GM19239 (cell line): ENCODE measurements around the gene EYA4.

Experiments
- DNase-seq: peaks from one replicate; pipeline ENCODE4 v3.0.0; 2011; ENCODE audit warnings: low spot score; ENCODE audit not compliant: insufficient read length
- FAIRE-seq: peaks from 2 replicates; lab custom pipeline; 2011; peaks lifted over from hg19 to GRCh38; lab: Jason Lieb, UNC

The EYA4 gene

DNA sequence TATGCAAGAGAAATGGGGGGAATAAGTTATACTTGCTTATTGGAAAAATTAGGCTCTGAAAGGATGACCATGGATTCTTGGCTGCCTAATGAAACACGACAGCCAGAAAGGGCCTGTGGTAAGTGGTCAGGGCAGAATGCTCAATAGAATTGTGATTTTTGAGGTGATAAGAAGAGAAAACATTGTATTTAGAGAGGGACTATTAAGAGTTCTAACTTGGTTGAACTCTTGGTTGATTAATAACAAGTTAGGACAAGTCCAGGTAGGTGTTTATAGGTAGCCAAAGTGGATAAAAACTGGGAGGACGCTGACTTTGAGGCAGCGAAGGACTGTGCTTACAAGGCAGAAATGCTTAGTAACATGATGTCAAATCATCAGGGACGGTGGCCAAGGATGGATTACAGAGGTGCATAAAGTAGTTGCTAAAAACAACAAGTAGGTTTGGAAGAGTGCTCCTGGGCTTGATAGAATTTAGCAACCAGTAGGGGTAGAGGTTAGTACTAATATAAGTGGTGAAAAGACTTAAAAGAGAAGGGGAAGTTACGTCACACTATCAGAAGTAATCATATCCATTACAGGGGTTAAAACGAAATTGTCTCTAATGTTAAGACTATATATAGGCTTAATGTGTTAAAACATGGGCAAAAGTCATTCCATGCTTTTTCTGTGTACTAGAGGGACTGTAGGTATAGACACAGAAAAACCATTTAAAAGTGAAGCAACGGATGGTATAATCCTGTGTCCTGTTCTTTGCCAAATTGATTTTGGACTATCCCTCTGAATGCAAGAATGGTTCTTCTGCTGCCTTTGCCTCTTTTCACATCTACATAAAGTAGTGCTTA, 98.6 kb downstream of the EYA4 start:
- FAIRE-seq (no peak), DNase-seq (no peak)

- no peak for FAIRE-seq
- no peak for DNase-seq
Measured at GRCh38 chr6:133340557-133340956, 99.4 kb downstream of the EYA4 start.

GRCh38 chr6:133341607-133342158, 100.5 kb downstream of the EYA4 start:
- DNase-seq = no peak
- FAIRE-seq = no peak

GRCh38 chr6:133343220-133343619, 102.1 kb downstream of the EYA4 start:
- FAIRE-seq (no peak), DNase-seq (no peak)

DNA sequence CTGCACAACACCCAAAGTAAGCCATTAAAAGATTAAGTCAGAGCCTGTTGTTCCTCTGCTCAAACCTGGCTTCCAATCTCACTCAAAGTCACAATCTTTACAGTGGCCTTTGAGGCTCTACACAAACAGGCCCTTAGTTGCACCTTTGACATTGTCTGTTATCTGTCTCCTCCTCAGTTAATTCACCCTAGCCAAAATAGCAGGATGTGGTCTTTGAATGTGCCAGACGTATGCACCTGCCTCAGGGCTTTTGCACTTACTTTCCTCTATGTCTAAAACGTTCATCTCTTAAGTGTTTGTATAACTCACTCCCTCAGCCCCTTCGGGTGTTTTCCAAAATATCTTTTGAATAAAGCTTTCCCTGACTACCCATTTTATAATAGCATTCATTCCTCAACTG, 107.7 kb downstream of the EYA4 start:
- FAIRE-seq (no peak), DNase-seq (no peak)

DNA sequence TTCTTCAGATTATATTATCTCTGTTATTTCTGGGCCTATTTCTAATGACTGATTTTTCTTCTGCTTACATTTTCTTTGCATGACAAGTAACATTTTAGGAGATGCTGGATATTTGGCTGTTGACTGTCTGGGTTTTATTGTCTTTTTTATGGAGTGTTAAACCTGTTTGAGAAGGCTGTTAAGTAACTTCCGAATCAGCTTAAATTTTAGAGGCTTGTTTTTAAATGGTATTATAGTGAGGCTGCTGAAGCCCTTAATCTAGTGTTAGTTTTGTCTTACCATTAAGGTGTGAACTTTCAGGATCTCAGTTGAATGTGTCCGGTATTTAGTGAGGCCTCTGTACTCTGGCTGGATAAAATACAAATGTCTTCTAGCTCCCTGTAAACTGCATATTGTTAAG, 109.8 kb downstream of the EYA4 start:
- FAIRE-seq (no peak), DNase-seq (no peak)

- FAIRE-seq = no peak
Measured at GRCh38 chr6:133352046-133352445, 110.9 kb downstream of the EYA4 start.

GRCh38 chr6:133353061-133353460, 111.9 kb downstream of the EYA4 start:
- DNase-seq = no peak
- no peak for FAIRE-seq

More at GRCh38 chr6:133352046-133352445, 110.9 kb downstream of the EYA4 start:
- no peak for DNase-seq

DNA sequence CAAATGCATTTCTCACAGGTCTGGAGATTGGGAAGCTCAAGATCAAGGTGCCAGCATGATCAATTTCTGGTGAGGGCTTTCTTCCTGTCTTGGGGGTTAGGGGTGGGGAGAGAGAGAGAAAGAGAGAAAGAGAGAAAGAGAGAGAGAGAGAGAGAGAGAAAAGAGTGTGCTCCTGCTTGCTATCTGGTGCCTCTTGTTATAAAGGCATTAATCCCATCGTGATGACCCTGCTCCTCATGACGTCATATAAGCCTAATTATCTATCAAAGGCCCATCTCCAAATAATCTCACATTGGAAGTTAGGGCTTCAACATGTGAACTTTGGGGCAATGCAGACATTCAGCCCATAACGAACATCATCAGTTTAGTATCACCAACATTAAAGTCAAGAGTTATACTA, 114.8 kb downstream of the EYA4 start:
- FAIRE-seq (no peak), DNase-seq (no peak)

DNA sequence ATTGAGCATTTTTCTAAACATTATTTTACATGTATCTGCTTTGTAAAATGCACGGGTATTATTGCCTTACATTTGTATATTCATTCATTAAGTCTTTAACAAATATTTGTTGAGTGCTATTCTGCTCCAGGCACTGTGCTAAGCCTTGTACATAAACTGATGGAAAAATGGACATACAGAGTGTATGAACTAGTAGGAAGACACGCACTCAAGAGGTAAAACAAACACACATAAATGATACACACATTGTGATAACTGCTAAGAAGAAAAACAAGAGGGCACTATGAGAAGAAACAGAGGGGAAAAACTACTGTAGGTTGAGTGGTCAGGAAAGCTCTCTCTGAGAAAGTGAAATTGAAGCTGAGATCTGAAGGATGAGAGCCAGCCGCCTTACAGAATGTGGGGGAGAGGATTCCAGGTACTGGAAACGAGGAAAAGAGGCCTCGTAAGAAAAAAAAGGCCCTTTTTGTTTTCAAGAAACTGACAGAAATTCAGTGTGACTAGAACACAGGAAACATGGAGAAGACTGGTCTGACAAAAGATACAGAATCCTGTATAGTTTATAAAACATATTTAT, 117.5 kb downstream of the EYA4 start:
- DNase-seq = no peak

DNA sequence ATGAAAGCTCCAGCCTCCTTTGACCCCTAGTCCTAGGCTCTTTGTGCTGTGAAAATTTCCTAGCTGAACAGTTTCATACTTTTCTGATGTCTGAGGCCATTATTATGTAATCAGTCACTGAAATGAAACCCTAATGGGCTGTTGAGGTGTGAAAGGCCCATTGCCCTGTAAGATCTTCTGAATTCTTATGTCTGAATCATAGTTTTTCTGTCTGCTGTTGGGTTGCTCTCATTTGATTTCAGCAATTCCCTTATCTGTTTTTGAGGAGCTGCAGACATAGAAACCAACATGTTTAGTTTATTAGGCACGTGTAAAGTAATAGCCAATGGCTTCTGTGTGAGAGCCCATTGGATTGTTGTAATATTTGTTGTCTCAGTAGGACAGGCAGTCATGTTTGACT, 118.1 kb downstream of the EYA4 start:
- FAIRE-seq (no peak), DNase-seq (no peak)

More for the DNA sequence above, 117.5 kb downstream of the EYA4 start:
- FAIRE-seq = no peak

DNA sequence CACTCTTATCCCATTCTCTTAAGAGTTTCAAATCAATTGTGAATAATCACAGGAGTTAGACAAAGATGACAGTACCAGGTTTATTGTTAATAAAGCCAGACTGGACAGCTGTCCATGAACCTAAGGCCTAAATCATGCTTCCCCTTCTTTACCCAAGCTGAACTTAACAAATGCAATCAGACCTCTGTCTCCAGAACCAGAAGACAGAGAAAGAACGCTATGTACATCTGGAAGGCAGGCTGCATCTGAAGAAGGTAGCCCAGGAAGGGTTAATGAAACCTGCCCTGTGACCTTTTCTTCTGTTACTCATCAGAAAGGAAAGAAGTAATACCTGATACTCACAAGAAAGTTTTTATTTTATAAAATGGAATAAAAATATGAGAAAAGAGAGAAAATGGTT, 118.6 kb downstream of the EYA4 start:
- FAIRE-seq (no peak), DNase-seq (no peak)

- FAIRE-seq = no peak
- DNase-seq = no peak
Measured at GRCh38 chr6:133360194-133360593, 119.0 kb downstream of the EYA4 start.

DNA sequence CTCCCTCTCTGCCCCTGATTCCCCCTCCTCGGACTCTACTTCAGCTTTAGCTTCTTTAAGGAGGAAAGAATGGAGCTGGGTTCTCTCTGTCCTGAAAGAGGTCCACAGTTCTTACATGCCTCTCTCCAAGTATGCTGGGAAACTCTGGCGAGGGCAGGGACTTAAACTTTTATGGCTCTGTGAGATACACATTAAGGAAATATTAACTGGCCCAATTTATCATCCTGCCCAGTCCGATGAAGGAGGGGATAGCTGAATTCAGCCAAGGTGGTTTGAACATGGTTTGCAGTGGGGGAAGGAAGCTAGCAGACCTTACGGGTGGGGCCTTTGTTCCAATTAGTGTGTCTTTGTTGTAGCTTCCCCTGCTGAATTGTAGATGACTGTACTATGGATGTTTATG, 121.7 kb downstream of the EYA4 start:
- FAIRE-seq = no peak
- no peak for DNase-seq

GRCh38 chr6:133368664-133369063, 127.5 kb downstream of the EYA4 start:
- DNase-seq (no peak), FAIRE-seq (no peak)

- DNase-seq (no peak), FAIRE-seq (no peak)
Measured at GRCh38 chr6:133369773-133370272, 128.7 kb downstream of the EYA4 start.

DNA sequence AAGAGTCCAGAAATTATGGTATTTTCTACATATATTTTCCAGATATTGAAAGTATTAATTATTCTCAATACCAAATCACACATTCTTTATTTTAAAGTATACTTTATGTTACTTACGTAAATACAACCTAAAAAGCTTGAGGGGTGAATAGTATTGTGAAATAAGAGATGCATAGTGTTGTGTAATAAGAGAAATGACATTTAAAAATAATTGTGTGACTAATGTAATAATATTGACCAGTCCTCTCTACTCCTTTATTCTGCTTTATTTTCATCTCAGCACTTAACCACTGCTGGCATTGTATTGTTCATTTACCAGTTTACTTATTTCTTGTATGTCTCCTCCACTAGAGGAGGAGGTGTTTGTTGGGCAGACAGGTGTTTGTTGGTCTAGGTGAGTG, 135.6 kb downstream of the EYA4 start:
- DNase-seq (no peak), FAIRE-seq (no peak)

- FAIRE-seq = no peak
- no peak for DNase-seq
Measured at GRCh38 chr6:133377219-133377618, 136.1 kb downstream of the EYA4 start.

DNA sequence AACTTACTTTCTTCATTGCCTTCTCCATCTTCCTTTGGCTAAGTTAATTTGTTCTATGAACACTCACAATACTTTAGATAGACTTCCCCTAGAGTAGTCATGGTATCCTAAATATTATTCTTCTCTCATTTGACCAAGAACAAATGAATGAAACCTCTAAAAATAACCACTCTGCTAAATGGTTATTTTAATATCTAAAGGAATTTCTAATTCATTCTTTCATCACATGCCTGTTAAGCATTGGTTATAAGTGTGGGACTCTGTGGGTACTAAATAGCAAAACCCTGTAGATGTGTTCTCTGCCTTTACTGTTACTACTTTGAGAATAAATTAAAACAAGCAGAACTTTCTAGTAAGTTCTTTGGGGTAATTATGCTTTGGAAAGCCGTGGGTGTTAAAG, 138.9 kb downstream of the EYA4 start:
- no peak for FAIRE-seq
- DNase-seq = no peak

DNA sequence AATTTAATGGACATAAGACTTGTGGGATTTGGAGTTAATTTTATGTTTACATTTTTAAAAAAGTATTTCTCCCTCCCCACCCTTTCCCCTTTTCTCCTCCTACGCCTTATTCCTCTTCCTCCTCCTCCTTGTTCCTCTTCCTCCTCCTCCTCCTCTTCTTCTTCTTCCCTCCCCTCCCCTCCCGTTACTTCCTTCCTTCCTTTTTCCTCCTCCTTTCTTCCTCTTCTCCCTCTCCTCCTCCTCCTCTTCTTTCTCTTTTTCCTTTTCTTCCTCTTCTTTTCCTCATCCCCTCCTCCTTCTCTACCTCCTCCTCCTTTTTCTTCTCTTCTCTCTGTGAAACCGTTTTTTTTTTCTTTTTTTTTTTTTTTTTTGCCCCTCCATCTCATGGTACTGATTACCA, 139.6 kb downstream of the EYA4 start:
- DNase-seq = no peak
- no peak for FAIRE-seq

GRCh38 chr6:133388731-133389130, 147.6 kb downstream of the EYA4 start:
- DNase-seq (no peak), FAIRE-seq (no peak)
